WTC11 (cell line): Measurements from ENCODE around the gene ANKRD9. TPM values are rescaled to one million over a fixed set of nuclear protein-coding genes. Genes with fewer than 3 reads are reported as not detected.

ENCODE experiments used
- ATAC-seq: fragments of 200-7000 bp; cut with Tn5 transposase; 2 replicates; pipeline ENCODE4 v1.10.0; 2021; ENCODE audit warnings: mild to moderate bottlenecking, moderate library complexity
- CTCF ChIA-PET: fragments of 300-600 bp; sonication (Branson Sonifier 250); formaldehyde crosslinking; loops from one replicate; lab custom pipeline; 2021; ENCODE audit warnings: antibody characterized with exemption; lab: Charles Lee
- POLR2A ChIA-PET: fragments of 350-600 bp; sonication (Branson Sonifier 250); formaldehyde crosslinking; loops from one replicate; lab custom pipeline; 2021; ENCODE audit warnings: antibody characterized with exemption; lab: Charles Lee
- DNase-seq: peaks from one replicate; pipeline ENCODE4 v3.0.0; 2021; ENCODE audit warnings: low spot score
- H3K27ac Mint-ChIP-seq: 2 replicates; pipeline ENCODE4 v1.8.0; 2021; ENCODE audit warnings: mixed read lengths
- H3K27me3 Mint-ChIP-seq: 2 replicates; pipeline ENCODE4 v1.8.0; 2021; ENCODE audit warnings: low read depth, mild to moderate bottlenecking, moderate library complexity, mixed read lengths
- H3K36me3 Mint-ChIP-seq: 2 replicates; pipeline ENCODE4 v1.8.0; 2021; ENCODE audit warnings: mixed read lengths
- H3K4me1 Mint-ChIP-seq: 2 replicates; pipeline ENCODE4 v1.8.0; 2022; ENCODE audit warnings: mixed read lengths
- H3K4me3 Mint-ChIP-seq: 2 replicates; pipeline ENCODE4 v1.8.0; 2021; ENCODE audit warnings: mild to moderate bottlenecking, moderate library complexity, mixed read lengths
- H3K9me3 Mint-ChIP-seq: 2 replicates; pipeline ENCODE4 v1.8.0; 2021; ENCODE audit warnings: mixed read lengths
- FOXP1 ChIP-seq: sonication (generic); formaldehyde crosslinking; IDR thresholded peaks from 2 replicates; pipeline ENCODE4 v1.8.0; 2022; ENCODE audit warnings: missing genetic modification reagents, mild to moderate bottlenecking, moderate library complexity, borderline replicate concordance
- GABPB1 ChIP-seq: sonication (generic); formaldehyde crosslinking; IDR thresholded peaks from 2 replicates; pipeline ENCODE4 v1.8.1; 2023; ENCODE audit warnings: mild to moderate bottlenecking, missing genetic modification reagents
- GRHL2 ChIP-seq: fragments of 250-450 bp; sonication (Bioruptor Pico); IDR thresholded peaks from 2 replicates; pipeline ENCODE4 v1.8.0; 2022; ENCODE audit warnings: mild to moderate bottlenecking, moderate library complexity; ENCODE audit not compliant: insufficient replicate concordance, severe bottlenecking
- NFATC4 ChIP-seq: fragments of 250-450 bp; sonication (Bioruptor Pico); IDR thresholded peaks from 2 replicates; pipeline ENCODE4 v1.9.0; 2021; ENCODE audit warnings: mild to moderate bottlenecking
- NFYB ChIP-seq: sonication (generic); formaldehyde crosslinking; conservative IDR thresholded peaks from 2 replicates; pipeline ENCODE4 v1.8.0; 2022; ENCODE audit warnings: low read depth, missing genetic modification reagents
- NR2C2 ChIP-seq: sonication (generic); formaldehyde crosslinking; IDR thresholded peaks from 2 replicates; pipeline ENCODE4 v1.8.0; 2022; ENCODE audit warnings: mild to moderate bottlenecking, missing genetic modification reagents
- OVOL2 ChIP-seq: fragments of 250-450 bp; sonication (Bioruptor Pico); IDR thresholded peaks from 2 replicates; pipeline ENCODE4 v1.9.0; 2021; ENCODE audit warnings: mild to moderate bottlenecking, borderline replicate concordance
- SP1 ChIP-seq: sonication (generic); formaldehyde crosslinking; conservative IDR thresholded peaks from 2 replicates; pipeline ENCODE4 v1.8.1; 2022; ENCODE audit warnings: missing genetic modification reagents
- ZNF219 ChIP-seq: sonication (generic); formaldehyde crosslinking; IDR thresholded peaks from 2 replicates; pipeline ENCODE4 v1.8.0; 2023; ENCODE audit warnings: missing genetic modification reagents, mild to moderate bottlenecking, borderline replicate concordance
- total RNA-seq: library from RNA; stranded (reverse); gene quantifications from 3 replicates; pipeline ENCODE4 v1.2.3, GENCODE V29; 2021
- TF ChIP-seq, protein P1 (sequence below): fragments of 250-450 bp; sonication (Bioruptor Pico); IDR thresholded peaks from 2 replicates; pipeline ENCODE4 v1.8.0; 2021; ENCODE audit warnings: mild to moderate bottlenecking
- TF ChIP-seq, protein P2 (sequence below): fragments of 250-450 bp; sonication (Bioruptor Pico); IDR thresholded peaks from 2 replicates; pipeline ENCODE4 v1.9.0; 2021; ENCODE audit warnings: mild to moderate bottlenecking
- TF ChIP-seq, protein P3 (sequence below): fragments of 250-450 bp; sonication (Bioruptor Pico); IDR thresholded peaks from 2 replicates; pipeline ENCODE4 v1.9.0; 2021; ENCODE audit warnings: mild to moderate bottlenecking
- TF ChIP-seq, protein P4 (sequence below): sonication (generic); formaldehyde crosslinking; IDR thresholded peaks from 2 replicates; pipeline ENCODE4 v1.8.1; 2022; ENCODE audit warnings: missing genetic modification reagents, borderline replicate concordance
- TF ChIP-seq, protein P5 (sequence below): sonication (generic); formaldehyde crosslinking; IDR thresholded peaks from 2 replicates; pipeline ENCODE4 v1.8.0; 2022; ENCODE audit warnings: mild to moderate bottlenecking, missing genetic modification reagents
- TF ChIP-seq, protein P6 (sequence below): sonication (generic); formaldehyde crosslinking; IDR thresholded peaks from 2 replicates; pipeline ENCODE4 v1.8.0; 2023; ENCODE audit warnings: missing genetic modification reagents
- TF ChIP-seq, protein P7 (sequence below): sonication (generic); formaldehyde crosslinking; IDR thresholded peaks from 2 replicates; pipeline ENCODE4 v1.8.1; 2022; ENCODE audit warnings: mild to moderate bottlenecking, moderate library complexity, missing genetic modification reagents
- TF ChIP-seq, protein P8 (sequence below): sonication (generic); formaldehyde crosslinking; IDR thresholded peaks from 2 replicates; pipeline ENCODE4 v1.8.1; 2023; ENCODE audit warnings: mild to moderate bottlenecking, missing genetic modification reagents

Gene ANKRD9
- total RNA-seq, 1 experiment from 2014 or later: 63.8 TPM

DNA sequence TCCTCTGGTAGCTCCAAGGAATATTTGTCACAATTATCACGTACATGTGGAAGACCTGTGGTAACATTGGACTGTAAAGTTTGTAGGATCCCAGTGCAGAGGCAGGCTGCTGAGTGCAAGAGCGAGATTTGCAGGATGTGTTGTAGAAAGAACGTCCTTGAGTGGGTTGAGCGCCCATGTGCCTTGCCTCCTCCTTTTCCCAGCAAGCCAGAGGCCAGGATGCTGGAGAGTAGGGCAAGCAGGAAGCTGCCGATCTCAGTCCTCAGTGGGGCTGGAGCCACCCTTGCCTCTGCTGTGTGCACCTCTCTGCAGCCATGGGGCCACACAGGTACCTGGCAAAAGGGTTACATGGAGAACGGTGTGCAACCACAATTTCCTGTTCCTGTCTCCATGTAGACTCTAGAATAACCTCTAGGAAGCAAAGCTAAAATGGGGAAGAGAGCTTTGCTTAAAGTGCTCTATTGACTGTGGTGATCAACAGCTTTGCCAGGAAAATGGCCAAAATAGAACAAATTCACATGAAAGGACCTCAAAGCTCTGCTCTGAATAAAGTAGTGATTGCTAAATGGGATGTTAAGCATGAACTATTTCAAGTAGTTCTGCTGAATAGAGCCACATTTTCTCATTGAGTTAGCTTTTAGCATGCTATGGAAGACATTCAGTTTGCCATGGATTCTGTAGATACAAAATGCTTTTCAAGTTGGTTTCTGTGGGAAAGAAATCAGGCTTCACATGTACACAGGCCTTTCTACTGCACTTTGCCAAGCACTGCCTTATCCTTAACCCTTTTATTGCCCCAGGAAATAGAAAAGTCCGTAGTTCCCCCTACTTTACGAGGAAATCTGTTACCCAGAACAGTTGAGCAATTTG is 37.4 kb downstream of the ANKRD9 start (continued):
- TF ChIP-seq, protein P1, sequence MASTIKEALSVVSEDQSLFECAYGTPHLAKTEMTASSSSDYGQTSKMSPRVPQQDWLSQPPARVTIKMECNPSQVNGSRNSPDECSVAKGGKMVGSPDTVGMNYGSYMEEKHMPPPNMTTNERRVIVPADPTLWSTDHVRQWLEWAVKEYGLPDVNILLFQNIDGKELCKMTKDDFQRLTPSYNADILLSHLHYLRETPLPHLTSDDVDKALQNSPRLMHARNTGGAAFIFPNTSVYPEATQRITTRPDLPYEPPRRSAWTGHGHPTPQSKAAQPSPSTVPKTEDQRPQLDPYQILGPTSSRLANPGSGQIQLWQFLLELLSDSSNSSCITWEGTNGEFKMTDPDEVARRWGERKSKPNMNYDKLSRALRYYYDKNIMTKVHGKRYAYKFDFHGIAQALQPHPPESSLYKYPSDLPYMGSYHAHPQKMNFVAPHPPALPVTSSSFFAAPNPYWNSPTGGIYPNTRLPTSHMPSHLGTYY (CRISPR knock-in tag): no peak
- no peak for TF ChIP-seq NR2C2 (CRISPR knock-in tag)
- TF ChIP-seq, protein P2, sequence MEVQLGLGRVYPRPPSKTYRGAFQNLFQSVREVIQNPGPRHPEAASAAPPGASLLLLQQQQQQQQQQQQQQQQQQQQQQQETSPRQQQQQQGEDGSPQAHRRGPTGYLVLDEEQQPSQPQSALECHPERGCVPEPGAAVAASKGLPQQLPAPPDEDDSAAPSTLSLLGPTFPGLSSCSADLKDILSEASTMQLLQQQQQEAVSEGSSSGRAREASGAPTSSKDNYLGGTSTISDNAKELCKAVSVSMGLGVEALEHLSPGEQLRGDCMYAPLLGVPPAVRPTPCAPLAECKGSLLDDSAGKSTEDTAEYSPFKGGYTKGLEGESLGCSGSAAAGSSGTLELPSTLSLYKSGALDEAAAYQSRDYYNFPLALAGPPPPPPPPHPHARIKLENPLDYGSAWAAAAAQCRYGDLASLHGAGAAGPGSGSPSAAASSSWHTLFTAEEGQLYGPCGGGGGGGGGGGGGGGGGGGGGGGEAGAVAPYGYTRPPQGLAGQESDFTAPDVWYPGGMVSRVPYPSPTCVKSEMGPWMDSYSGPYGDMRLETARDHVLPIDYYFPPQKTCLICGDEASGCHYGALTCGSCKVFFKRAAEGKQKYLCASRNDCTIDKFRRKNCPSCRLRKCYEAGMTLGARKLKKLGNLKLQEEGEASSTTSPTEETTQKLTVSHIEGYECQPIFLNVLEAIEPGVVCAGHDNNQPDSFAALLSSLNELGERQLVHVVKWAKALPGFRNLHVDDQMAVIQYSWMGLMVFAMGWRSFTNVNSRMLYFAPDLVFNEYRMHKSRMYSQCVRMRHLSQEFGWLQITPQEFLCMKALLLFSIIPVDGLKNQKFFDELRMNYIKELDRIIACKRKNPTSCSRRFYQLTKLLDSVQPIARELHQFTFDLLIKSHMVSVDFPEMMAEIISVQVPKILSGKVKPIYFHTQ (CRISPR knock-in tag): no peak
- TF ChIP-seq GABPB1: no peak
- TF ChIP-seq, protein P3, sequence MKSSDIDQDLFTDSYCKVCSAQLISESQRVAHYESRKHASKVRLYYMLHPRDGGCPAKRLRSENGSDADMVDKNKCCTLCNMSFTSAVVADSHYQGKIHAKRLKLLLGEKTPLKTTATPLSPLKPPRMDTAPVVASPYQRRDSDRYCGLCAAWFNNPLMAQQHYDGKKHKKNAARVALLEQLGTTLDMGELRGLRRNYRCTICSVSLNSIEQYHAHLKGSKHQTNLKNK (CRISPR knock-in tag): no peak
- TF ChIP-seq, protein P4, sequence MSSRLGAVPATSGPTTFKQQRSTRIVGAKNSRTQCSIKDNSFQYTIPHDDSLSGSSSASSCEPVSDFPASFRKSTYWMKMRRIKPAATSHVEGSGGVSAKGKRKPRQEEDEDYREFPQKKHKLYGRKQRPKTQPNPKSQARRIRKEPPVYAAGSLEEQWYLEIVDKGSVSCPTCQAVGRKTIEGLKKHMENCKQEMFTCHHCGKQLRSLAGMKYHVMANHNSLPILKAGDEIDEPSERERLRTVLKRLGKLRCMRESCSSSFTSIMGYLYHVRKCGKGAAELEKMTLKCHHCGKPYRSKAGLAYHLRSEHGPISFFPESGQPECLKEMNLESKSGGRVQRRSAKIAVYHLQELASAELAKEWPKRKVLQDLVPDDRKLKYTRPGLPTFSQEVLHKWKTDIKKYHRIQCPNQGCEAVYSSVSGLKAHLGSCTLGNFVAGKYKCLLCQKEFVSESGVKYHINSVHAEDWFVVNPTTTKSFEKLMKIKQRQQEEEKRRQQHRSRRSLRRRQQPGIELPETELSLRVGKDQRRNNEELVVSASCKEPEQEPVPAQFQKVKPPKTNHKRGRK (CRISPR knock-in tag): no peak

DNA sequence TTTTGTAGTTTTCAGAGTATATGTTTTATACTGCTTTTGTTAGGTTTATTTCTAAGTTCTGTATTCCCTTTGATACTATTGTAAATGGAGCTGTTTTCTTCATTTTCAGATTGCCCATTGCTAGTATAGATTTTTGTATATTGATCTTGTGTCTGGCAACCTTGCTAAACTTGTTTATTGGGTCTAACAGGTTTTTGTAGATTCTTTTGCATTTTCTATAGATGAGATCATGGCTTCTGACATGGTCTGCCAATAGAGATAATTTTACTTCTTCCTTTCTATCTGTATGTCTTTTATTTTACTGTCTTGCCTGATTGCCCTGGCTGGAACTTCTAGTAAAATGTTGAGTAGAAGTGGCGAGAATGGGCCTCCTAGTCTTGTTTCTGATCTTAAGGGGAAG is 40.3 kb downstream of the ANKRD9 start:
- CTCF ChIA-PET: no interaction called here
- no peak overlapping the region for H3K4me3 Mint-ChIP-seq
- no peaks in the 10 kb centered on the region for H3K4me1 Mint-ChIP-seq
- DNase-seq (no peak), ATAC-seq (no peak)
- H3K27me3 Mint-ChIP-seq: no peaks in the 10 kb centered on the region
- POLR2A ChIA-PET: no interaction called here
- TF ChIP-seq, protein P1 (CRISPR knock-in tag): no peak
- no peak for TF ChIP-seq FOXP1 (CRISPR knock-in tag)
- TF ChIP-seq GRHL2: no peak
- TF ChIP-seq OVOL2 (CRISPR knock-in tag): no peak
- no peak for TF ChIP-seq NFYB (CRISPR knock-in tag)
- TF ChIP-seq SP1 (CRISPR knock-in tag): no peak
- TF ChIP-seq, protein P5, sequence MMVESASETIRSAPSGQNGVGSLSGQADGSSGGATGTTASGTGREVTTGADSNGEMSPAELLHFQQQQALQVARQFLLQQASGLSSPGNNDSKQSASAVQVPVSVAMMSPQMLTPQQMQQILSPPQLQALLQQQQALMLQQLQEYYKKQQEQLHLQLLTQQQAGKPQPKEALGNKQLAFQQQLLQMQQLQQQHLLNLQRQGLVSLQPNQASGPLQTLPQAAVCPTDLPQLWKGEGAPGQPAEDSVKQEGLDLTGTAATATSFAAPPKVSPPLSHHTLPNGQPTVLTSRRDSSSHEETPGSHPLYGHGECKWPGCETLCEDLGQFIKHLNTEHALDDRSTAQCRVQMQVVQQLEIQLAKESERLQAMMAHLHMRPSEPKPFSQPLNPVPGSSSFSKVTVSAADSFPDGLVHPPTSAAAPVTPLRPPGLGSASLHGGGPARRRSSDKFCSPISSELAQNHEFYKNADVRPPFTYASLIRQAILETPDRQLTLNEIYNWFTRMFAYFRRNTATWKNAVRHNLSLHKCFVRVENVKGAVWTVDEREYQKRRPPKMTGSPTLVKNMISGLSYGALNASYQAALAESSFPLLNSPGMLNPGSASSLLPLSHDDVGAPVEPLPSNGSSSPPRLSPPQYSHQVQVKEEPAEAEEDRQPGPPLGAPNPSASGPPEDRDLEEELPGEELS (CRISPR knock-in tag): no peak
- TF ChIP-seq, protein P6, sequence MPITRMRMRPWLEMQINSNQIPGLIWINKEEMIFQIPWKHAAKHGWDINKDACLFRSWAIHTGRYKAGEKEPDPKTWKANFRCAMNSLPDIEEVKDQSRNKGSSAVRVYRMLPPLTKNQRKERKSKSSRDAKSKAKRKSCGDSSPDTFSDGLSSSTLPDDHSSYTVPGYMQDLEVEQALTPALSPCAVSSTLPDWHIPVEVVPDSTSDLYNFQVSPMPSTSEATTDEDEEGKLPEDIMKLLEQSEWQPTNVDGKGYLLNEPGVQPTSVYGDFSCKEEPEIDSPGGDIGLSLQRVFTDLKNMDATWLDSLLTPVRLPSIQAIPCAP (CRISPR knock-in tag): no peak
- TF ChIP-seq, protein P7, sequence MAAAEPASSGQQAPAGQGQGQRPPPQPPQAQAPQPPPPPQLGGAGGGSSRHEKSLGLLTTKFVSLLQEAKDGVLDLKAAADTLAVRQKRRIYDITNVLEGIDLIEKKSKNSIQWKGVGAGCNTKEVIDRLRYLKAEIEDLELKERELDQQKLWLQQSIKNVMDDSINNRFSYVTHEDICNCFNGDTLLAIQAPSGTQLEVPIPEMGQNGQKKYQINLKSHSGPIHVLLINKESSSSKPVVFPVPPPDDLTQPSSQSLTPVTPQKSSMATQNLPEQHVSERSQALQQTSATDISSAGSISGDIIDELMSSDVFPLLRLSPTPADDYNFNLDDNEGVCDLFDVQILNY (CRISPR knock-in tag): no peak
- no peak for TF ChIP-seq ZNF219
- TF ChIP-seq, protein P8, sequence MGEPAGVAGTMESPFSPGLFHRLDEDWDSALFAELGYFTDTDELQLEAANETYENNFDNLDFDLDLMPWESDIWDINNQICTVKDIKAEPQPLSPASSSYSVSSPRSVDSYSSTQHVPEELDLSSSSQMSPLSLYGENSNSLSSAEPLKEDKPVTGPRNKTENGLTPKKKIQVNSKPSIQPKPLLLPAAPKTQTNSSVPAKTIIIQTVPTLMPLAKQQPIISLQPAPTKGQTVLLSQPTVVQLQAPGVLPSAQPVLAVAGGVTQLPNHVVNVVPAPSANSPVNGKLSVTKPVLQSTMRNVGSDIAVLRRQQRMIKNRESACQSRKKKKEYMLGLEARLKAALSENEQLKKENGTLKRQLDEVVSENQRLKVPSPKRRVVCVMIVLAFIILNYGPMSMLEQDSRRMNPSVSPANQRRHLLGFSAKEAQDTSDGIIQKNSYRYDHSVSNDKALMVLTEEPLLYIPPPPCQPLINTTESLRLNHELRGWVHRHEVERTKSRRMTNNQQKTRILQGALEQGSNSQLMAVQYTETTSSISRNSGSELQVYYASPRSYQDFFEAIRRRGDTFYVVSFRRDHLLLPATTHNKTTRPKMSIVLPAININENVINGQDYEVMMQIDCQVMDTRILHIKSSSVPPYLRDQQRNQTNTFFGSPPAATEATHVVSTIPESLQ (CRISPR knock-in tag): no peak
- TF ChIP-seq NFATC4: no peak
- H3K9me3 Mint-ChIP-seq: no peaks in the 10 kb centered on the region
- H3K36me3 Mint-ChIP-seq: peaks cover 5% of the 10 kb centered on the region; the same call in 1 of the 2 replicates
- no peak overlapping the region for H3K27ac Mint-ChIP-seq
